ENCODE measurements around the gene NSUN5.
"Not testable (repeated sequence)": the region's sequence is repeated elsewhere in the genome, so short reads cannot be mapped to it uniquely, and the experiment has no call there.

NSUN5 gene

GRCh38 chr7:73308665-73309214, at the start of gene NSUN5:
Gene NSUN5, minus strand, starts transcription at chr7:73308826. Its CDS starts 36 bp downstream, at chr7:73308790.
- DNase-seq: peak; percentile 86

GRCh38 chr7:73356159-73356558, 47.5 kb upstream of the NSUN5 start:
- no peak for DNase-seq

GRCh38 chr7:73354821-73355220, 46.2 kb upstream of the NSUN5 start:
- no peak for DNase-seq

GRCh38 chr7:73354196-73354595, 45.6 kb upstream of the NSUN5 start:
- no peak for DNase-seq

DNA sequence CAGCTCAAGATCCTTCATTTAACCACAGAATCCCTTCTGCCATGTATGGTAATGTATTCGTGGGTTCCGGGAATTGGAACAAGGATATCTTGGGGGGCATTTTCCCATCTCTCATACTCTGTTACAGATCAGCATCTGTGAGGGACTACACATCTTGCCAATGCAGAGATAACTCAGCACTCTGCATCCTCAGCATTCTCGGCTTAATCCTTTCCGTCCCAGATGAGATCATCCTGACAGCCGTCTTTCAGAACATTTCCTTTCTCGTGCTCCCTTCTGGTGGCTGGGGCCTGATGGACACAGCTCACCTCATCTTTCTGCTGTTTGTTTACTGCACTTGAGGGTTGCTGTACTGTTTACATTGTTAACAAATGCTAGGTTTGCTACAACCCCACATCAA, 44.6 kb upstream of the NSUN5 start:
- DNase-seq: no peak

DNA sequence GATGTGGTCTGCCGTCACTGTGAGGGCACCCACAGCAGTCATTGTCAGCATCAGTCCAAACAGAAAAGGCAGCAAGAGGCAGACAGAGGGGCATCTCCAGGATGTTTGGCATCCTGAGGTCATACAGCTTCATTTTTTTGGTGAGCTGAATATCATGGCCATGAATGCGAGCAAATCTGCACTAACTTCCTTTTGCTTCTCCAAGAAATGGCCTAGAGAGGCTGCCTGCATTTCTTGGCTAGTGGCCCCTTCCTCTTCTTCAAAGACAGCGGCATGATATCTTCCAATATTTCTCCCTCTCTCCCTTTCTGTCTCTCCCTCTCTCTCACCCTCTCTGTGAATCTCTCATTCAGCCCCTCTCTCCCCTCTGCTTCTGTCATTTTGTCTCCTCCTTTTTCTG, 44.2 kb upstream of the NSUN5 start:
- no peak for DNase-seq

- no peak for DNase-seq
Observed at GRCh38 chr7:73351447-73352167, 43.0 kb upstream of the NSUN5 start.

DNA sequence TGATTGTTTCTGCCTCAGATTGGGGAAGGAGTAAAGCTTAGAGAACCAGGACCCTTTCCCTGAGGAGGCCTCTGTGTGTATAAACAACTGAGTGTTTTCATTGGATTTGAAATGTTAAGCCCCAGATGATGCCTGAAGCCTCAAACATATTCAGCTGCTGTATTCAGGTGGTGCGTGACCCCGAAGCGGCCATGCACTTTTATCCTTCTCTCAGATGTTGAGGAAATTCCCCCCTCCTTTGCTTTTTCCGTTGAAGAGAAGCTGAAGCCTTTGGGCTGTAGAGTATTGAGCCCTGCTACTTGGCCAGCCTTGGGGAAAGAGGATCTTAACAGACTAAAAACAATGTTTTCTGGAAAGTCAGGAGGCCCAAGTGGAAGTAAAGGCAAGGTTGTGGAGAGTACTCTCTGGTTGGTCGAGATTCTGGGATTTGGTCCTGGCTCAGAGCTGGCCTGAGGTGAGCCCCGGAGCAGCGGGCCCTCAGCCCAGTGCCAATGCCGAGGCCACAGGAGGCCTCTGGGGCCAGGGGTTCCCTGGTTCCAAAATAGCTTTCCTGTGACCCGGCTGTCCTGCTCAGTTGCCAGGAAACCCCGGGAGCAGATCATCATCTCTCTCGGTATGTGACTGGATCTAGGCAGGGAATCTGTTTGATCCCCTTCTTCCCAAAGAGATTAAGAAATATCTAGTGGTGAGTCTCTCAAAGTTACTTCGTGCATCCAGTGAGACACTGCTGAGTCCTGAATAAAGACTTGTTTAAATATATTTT, 41.9 kb upstream of the NSUN5 start:
- DNase-seq: no peak

- no peak for DNase-seq
Observed at GRCh38 chr7:73349763-73350162, 41.1 kb upstream of the NSUN5 start.

DNA sequence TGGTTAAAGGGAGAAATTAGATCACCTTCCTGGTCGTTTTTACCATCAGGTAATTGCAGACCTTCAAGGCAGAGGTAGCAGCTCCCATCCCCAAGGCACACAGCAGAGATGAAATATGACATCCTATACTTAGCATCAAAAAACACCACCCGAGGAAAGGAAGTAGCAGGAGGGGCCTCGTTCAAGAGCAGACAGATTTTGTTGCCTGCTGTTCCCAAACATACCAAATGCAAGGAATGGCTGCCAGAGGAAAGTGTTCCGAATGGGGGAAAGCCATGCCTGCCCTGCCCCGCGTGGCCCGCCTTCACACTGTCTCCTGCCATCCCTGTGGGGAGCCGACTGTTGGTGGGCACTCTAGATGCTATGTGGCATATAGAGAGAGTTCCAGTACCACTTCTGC, 37.3 kb upstream of the NSUN5 start:
- no peak for DNase-seq

- DNase-seq: no peak
Observed at GRCh38 chr7:73345538-73345937, 36.9 kb upstream of the NSUN5 start.

- DNase-seq: no peak
Observed at GRCh38 chr7:73343671-73344380, 35.2 kb upstream of the NSUN5 start.

DNA sequence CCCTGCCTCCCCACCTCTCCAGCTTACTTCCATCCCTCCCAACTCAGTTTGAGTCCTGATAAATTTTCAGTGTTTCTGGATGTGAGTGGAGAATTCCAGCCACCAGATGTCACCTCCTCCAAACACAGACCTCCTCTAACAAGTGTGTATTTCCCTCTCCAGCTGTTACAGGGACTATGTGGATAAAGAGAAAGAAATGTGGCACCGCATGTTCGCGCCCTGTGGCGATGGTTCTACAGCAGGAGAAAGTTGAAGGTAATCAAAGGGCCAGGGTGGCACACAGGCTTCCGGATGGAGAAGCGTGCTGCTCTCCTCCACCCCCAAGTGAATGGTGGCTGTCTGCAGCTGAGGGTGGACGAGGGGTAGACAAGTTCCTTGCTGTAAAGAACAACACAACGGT, 34.0 kb upstream of the NSUN5 start:
- DNase-seq: no peak

DNA sequence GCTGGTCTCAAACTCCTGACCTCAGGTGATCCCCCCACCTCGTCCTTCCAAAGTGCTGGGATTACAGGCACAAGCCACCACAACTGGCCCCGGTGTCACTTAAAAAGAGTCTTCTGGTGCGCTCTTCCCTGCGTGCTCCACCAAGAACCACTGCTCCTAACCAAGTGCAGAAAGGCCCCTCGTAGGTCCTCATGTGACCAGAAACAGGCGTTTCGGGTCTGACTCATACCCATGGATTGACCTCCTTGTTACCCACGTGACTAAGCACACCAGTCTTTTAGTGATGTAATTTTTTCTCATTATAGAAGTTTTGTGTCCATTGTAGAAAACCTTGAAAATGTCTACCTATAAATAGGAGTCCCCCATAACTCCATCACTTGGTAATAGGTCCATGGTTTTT, 33.3 kb upstream of the NSUN5 start:
- DNase-seq: no peak

DNA sequence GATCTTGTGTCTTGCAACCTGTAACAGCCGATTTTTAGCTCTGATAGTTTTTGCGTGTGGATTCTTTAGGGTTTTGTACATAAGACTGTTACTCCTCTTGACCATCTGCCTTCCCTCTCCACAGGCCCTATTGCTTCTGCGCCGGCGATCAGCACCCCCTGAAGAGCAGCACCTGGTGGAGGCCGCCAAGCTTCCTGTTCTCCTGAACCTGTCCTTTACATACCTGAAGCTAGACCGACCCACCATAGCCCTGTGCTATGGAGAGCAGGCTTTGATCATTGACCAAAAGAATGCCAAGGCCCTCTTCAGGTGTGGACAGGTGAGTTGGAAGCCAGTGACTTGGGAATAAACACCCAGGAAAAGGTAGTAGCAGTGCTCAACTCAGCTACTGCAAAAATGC, 31.9 kb upstream of the NSUN5 start:
- DNase-seq: no peak

DNA sequence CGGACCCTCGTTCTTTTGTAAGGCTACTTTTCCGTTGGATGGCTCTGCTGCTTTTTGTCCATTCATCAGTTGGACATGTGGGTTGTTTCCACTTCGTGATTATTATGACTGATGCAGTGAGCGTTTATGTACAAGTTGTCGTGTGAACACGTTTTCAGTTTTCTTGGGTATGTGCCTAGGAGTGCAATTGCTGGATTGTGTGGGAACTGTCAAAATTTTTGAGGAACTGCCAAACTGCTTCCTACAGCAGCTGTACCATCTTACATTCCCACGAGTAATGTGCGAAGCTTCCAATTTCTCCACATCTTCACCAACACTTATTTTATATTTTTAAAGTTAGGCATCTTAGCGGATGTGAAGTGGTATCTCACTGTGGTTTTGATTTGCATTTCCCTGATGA, 29.7 kb upstream of the NSUN5 start:
- DNase-seq: no peak

- DNase-seq: no peak
Observed at GRCh38 chr7:73332447-73332846, 23.8 kb upstream of the NSUN5 start.

- no peak for DNase-seq
Observed at GRCh38 chr7:73330772-73331171, 22.1 kb upstream of the NSUN5 start.

- DNase-seq: no peak
Observed at GRCh38 chr7:73329861-73330581, 21.4 kb upstream of the NSUN5 start.

GRCh38 chr7:73328696-73329095, 20.1 kb upstream of the NSUN5 start:
- DNase-seq: no peak

GRCh38 chr7:73327922-73328321, 19.3 kb upstream of the NSUN5 start, which contains the start of the genes FKBP6 and TRIM50:
Gene FKBP6, plus strand, starts transcription at chr7:73328161. Its CDS starts 268 bp downstream, at chr7:73328429.
Gene TRIM50, minus strand, starts transcription at chr7:73328082. Its CDS starts 3,295 bp downstream, at chr7:73324787.
- not testable (repeated sequence) for DNase-seq

DNA sequence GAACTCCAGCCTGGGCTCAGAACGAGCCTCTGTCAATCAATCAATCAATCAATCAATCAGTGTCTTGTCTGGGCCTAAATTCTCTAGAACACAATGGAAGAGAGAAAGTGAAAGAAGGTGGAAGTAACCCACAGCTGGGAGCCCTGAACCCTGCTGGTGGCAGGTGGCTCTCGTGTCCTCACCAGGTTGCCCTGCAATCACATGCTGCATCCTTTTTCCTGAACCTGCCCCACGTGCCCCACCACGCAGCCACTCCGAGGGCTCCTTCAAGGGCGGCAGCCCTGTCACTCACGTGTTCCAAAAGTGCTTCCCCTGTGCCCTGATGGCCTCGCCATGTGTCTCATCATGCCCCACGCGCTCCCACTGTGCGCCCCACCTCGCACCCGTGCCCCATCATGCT, 18.8 kb upstream of the NSUN5 start:
- DNase-seq: not testable (repeated sequence)

DNA sequence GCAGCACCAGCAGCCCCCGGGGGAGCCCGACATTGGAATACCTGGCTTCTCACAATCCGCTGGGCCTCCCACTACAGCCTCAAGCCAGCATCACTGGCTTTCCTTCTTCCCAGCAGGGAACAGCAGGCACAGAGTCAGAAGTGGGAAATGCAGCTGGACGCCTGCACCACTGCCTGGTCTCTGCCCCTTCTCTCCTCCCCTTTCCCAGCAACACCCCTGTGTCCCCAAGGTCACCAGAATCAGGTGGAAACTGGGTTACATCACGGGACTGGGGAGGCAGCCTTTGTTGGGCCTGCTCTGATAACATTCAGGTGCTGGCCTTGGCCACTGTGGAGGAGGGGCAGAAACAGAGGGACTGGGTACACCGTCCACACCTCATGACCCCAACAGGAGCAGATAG, 16.8 kb upstream of the NSUN5 start:
- not testable (repeated sequence) for DNase-seq

Data from activated T-cell treated with anti-CD3 and anti-CD28 coated beads, Interleukin-2, amount 50 U/mL, for 1 hour (primary cell).